Epithelial cell of proximal tubule (primary cell): ENCODE data around the gene VGLL4. TPM values are rescaled to one million over a fixed set of nuclear protein-coding genes. Genes with fewer than 3 reads are reported as not detected.

Experiments used
- DNase-seq: peaks from one replicate; pipeline ENCODE4 v3.0.0-alpha.2; 2011; ENCODE audit warnings: low read depth
- H3K4me3 ChIP-seq: 2 replicates; pipeline ENCODE4 v1.5.1; 2011; ENCODE audit warnings: low read depth, mild to moderate bottlenecking, low read length
- CTCF ChIP-seq: conservative IDR thresholded peaks from 2 replicates; pipeline ENCODE4 v1.5.1; 2012; ENCODE audit warnings: low read depth, mild to moderate bottlenecking, low read length
- total RNA-seq: library from RNA; depleted of rRNA; stranded (reverse); fragments of >200 nt; gene quantifications from 2 replicates; pipeline ENCODE4 v1.2.3, GENCODE V29; 2015

VGLL4 gene
- total RNA-seq, 1 donor from 2014 or later: 52.4 TPM

DNA sequence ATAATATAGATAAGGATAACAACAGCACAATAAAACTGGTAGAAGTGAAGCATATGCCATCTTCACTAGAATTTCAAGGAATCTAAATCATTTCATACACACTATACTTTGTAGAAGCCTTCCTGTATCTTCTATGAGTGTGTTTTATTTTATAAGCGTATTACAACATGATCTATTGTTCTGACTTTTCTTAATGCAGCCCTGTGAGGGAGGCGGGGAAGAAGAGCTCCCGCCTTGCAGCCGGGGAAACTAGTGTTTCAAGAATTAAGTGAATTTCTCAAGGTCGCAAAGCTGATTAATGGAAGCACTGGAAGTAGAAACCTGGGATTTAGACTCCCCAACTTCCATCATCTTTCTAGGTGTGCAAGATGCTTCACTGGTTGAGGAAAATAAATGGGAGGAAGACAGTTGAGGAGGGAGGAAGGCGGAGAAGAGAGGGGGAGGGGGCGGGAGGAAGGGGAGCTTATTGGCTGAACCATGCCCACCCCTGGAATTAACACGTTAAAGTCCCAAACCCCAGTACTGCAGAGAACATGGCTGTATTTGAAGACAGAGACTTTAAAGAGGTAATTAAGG lies 32.9 kb downstream of the VGLL4 start:
- H3K4me3 ChIP-seq: no peak overlapping the region
- no peak for TF ChIP-seq CTCF
- no peak for DNase-seq

- no peak for TF ChIP-seq CTCF
- DNase-seq: no peak
- no peak overlapping the region for H3K4me3 ChIP-seq
These were observed 33.6 kb downstream of the VGLL4 start for GRCh38 chr3:11610044-11610671.

- H3K4me3 ChIP-seq: no peak overlapping the region
- no peak for DNase-seq
- TF ChIP-seq CTCF: no peak
These were observed 34.2 kb downstream of the VGLL4 start for GRCh38 chr3:11609481-11609880.

DNA sequence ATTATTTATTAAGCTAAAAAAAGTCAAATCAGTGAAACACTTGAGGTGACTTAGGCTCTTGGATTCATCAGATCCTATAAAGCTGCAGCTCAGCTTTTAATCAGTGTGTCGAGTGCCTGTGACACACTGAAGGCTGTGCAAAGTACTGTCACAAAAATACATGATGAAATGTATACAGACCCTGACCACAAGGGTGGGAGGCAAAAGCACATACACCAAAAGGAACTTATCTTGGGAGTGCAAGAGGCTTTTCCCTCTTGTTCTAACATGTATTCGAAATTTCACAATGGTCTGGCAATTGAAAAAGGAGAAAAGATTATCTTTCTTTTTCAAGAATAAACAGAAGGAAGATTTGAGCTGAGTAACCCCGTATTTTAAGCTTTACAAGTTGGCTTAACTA lies 35.9 kb downstream of the VGLL4 start:
- no peak for DNase-seq
- H3K4me3 ChIP-seq: no peak overlapping the region
- TF ChIP-seq CTCF: no peak

- DNase-seq: no peak
- H3K4me3 ChIP-seq: no peak overlapping the region
- no peak for TF ChIP-seq CTCF
These were observed 36.8 kb downstream of the VGLL4 start for GRCh38 chr3:11606865-11607440.

GRCh38 chr3:11606090-11606784 lies 37.5 kb downstream of the VGLL4 start:
- no peak for TF ChIP-seq CTCF
- H3K4me3 ChIP-seq: no peak overlapping the region
- DNase-seq: no peak
